NB4 (cell line): ENCODE data around the gene CDKL4.

ENCODE experiments used
- MYC ChIP-seq: IDR thresholded peaks from 2 replicates; pipeline ENCODE4 v1.6.1; 2011; ENCODE audit warnings: low read depth, low read length
- POLR2A ChIP-seq: IDR thresholded peaks from 2 replicates; pipeline ENCODE4 v1.6.1; 2011; ENCODE audit warnings: mild to moderate bottlenecking; ENCODE audit not compliant: insufficient read length; ENCODE audit errors: extremely low read depth
- TF ChIP-seq, protein P1 (sequence below): IDR thresholded peaks from one replicate; pipeline ENCODE4 v1.5.1; 2012; ENCODE audit warnings: low read depth, low read length
- TF ChIP-seq, protein P2 (sequence below): IDR thresholded peaks from 2 replicates; pipeline ENCODE4 v1.6.1; 2011; ENCODE audit warnings: low read depth, low read length

DNA sequence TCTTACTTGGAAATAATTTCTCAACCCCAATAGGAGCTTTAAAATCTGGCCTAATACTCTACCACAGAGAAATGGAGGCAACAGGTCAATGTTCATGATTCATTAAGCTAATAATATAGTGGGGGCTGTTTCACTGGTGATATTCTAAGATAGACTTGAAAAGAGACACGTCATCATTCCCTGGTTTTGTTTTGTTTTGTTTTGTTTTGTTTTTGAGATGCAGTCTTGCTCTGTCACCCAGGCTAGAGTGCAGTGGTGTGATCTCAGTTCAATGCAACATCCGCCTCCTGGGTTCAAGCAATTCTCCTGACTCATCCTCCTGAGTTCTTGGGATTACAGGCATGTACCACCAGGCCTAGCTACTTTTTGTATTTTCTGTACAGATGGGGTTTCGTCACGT is 85.4 kb downstream of the CDKL4 start:
- TF ChIP-seq, protein P1, sequence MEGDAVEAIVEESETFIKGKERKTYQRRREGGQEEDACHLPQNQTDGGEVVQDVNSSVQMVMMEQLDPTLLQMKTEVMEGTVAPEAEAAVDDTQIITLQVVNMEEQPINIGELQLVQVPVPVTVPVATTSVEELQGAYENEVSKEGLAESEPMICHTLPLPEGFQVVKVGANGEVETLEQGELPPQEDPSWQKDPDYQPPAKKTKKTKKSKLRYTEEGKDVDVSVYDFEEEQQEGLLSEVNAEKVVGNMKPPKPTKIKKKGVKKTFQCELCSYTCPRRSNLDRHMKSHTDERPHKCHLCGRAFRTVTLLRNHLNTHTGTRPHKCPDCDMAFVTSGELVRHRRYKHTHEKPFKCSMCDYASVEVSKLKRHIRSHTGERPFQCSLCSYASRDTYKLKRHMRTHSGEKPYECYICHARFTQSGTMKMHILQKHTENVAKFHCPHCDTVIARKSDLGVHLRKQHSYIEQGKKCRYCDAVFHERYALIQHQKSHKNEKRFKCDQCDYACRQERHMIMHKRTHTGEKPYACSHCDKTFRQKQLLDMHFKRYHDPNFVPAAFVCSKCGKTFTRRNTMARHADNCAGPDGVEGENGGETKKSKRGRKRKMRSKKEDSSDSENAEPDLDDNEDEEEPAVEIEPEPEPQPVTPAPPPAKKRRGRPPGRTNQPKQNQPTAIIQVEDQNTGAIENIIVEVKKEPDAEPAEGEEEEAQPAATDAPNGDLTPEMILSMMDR, result no peak
- TF ChIP-seq POLR2A (no peak), MYC (no peak)
- TF ChIP-seq, protein P2, sequence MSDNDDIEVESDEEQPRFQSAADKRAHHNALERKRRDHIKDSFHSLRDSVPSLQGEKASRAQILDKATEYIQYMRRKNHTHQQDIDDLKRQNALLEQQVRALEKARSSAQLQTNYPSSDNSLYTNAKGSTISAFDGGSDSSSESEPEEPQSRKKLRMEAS, result no peak
